Kidney (tissue), 14 donors: ENCODE results near the gene PKN1. TPM values are rescaled to one million over a fixed set of nuclear protein-coding genes. Genes with fewer than 3 reads are reported as not detected.

Experiments used
- DNase-seq, 5 donors: peaks; one replicate each; pipeline ENCODE4 v3.0.0-alpha.2; 2013 to 2020
- FAIRE-seq: peaks from 2 replicates; lab custom pipeline; 2012; peaks lifted over from hg19 to GRCh38; lab: Jason Lieb, UNC
- H3K27ac ChIP-seq, 2 donors: one replicate each; pipeline ENCODE4 v1.7.0; 2013; ENCODE audit warnings: low read depth in 2 of 2, low read length in 2 of 2, inconsistent platforms in 1 of 2
- H3K27me3 ChIP-seq: one replicate; pipeline ENCODE4 v1.7.1; 2013; ENCODE audit warnings: low read length, inconsistent platforms; ENCODE audit not compliant: control insufficient read depth, insufficient read depth
- H3K36me3 ChIP-seq, 3 donors: one replicate each; pipeline versions ENCODE4 v1.7.0 to v1.7.1; 2013; ENCODE audit warnings: low read length in 3 of 3, control low read depth in 1 of 3, inconsistent platforms in 1 of 3; ENCODE audit not compliant: insufficient read depth in 3 of 3, control insufficient read depth in 2 of 3
- H3K4me1 ChIP-seq, 3 donors: one replicate each; pipeline versions ENCODE4 v1.7.0 to v1.7.1; 2013; ENCODE audit warnings: low read length in 3 of 3, inconsistent platforms in 1 of 3, low read depth in 1 of 3; ENCODE audit not compliant: control insufficient read depth in 2 of 3, insufficient read depth in 2 of 3
- H3K4me3 ChIP-seq, 3 donors: one replicate each; pipeline versions ENCODE4 v1.7.0 to v1.8.1; 2013; ENCODE audit warnings: low read length in 3 of 3, control low read depth in 1 of 3, inconsistent platforms in 1 of 3
- H3K9ac ChIP-seq, 3 donors: one replicate each; pipeline versions ENCODE4 v1.7.0 to v1.7.1; 2013; ENCODE audit warnings: low read length in 3 of 3, control low read depth in 1 of 3, inconsistent platforms in 1 of 3
- H3K9me3 ChIP-seq, 3 donors: one replicate each; pipeline versions ENCODE4 v1.7.0 to v1.7.1; 2013; ENCODE audit warnings: low read length in 3 of 3, control low read depth in 1 of 3, inconsistent platforms in 1 of 3; ENCODE audit not compliant: control insufficient read depth in 2 of 3, insufficient read depth in 1 of 3
- intact Hi-C: fragments of 100-400 bp; cut with DNase I; formaldehyde crosslinking; loops from one replicate; pipeline ENCODE4 v1.11.1; 2022
- polyA plus RNA-seq: library from polyadenylated mRNA; stranded (reverse); fragments of 350-450 nt; fragmentation: Illumina TruSeq; extraction: RNeasy Lipid Tissue Mini Kit (QIAGEN cat#74804); gene quantifications from one replicate; pipeline ENCODE4 v1.2.3, GENCODE V29; 2014; ENCODE audit warnings: low read depth, low replicate concordance; ENCODE audit not compliant: insufficient read depth
- total RNA-seq: library from RNA; stranded (reverse); fragmentation: NEBNext Ultra II Directional; extraction: Animal tissue kit (Norgen Biotek cat#: 25700); gene quantifications from one replicate; pipeline ENCODE4 v1.2.1, GENCODE V29; 2021
- TF ChIP-seq, protein P1 (sequence below): IDR thresholded peaks from 3 replicates; pipeline ENCODE4 v1.5.1; 2012; ENCODE audit warnings: mild to moderate bottlenecking, moderate library complexity, borderline replicate concordance; ENCODE audit not compliant: insufficient read depth; ENCODE audit errors: extremely low read depth
- donor health status: control.
- donor health status: control.
- donor health status: control.
- donor health status: control.
- donor health status: control.
- donor health status: DM: yes; HTN: yes; CAD: no.
- donor health status: Normal renal cell carcinoma (clear cell type).

The PKN1 gene
- total and polyA plus RNA-seq, 2 donors from 2014 or later, result 67.7 to 103 TPM

DNA sequence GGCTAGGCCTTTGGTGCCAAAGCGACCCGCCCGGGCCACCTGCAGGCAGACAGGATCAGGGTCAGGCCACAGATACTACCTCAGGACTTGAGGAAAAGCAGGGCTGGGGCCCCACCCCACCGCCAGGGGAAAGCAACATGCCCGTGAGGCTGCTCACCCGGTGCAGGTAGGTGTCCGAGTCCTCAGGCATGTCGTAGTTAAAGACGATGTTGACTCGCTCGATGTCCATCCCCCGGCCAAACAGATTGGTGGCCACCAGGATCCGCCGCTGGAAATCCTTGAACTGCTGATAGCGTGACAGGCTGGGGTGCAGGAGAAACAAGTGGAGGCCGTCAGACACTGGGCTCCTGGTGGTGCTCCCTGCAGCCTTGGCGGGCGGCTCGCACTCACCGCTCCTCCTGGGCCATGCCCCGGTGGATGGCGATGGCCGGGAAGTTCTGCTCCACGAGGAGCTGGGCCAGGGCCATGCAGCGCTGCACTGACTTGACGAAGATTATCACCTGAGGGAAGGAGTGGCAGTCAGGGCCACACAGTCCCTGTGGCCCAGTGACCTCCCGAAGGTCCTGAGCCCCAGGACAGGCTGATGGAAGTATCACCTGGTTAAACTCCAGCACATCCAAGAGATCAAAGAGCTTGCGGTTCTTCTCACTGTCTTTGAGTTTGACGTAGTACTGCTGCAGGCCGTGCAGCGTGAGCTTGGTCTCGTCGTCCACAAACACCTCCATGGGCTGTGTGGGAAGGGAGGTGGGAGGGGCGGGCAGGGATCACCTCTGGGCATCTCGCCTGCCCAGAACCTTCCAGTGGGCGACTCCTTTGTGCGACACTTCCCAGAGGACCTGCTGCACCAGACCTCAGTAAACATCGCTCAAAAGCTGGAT, 23.7 kb upstream of the PKN1 start:
- FAIRE-seq (no peak), DNase-seq (no peak)
- H3K27ac ChIP-seq, result no peak overlapping the region
- H3K4me3 ChIP-seq, result no peak overlapping the region
- peaks cover 5 to 37% (median 16%) of the 10 kb centered on the region in 3 donors for H3K36me3 ChIP-seq
- TF ChIP-seq, protein P1, sequence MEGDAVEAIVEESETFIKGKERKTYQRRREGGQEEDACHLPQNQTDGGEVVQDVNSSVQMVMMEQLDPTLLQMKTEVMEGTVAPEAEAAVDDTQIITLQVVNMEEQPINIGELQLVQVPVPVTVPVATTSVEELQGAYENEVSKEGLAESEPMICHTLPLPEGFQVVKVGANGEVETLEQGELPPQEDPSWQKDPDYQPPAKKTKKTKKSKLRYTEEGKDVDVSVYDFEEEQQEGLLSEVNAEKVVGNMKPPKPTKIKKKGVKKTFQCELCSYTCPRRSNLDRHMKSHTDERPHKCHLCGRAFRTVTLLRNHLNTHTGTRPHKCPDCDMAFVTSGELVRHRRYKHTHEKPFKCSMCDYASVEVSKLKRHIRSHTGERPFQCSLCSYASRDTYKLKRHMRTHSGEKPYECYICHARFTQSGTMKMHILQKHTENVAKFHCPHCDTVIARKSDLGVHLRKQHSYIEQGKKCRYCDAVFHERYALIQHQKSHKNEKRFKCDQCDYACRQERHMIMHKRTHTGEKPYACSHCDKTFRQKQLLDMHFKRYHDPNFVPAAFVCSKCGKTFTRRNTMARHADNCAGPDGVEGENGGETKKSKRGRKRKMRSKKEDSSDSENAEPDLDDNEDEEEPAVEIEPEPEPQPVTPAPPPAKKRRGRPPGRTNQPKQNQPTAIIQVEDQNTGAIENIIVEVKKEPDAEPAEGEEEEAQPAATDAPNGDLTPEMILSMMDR, result no peak
- peaks cover 0 to 14% (median 0%) of the 10 kb centered on the region in 3 donors for H3K4me1 ChIP-seq
- H3K9me3 ChIP-seq, result no peaks in the 10 kb centered on the region
- no peak overlapping the region for H3K9ac ChIP-seq
- H3K27me3 ChIP-seq, result no peaks in the 10 kb centered on the region
- intact Hi-C loops, result no loop called here

DNA sequence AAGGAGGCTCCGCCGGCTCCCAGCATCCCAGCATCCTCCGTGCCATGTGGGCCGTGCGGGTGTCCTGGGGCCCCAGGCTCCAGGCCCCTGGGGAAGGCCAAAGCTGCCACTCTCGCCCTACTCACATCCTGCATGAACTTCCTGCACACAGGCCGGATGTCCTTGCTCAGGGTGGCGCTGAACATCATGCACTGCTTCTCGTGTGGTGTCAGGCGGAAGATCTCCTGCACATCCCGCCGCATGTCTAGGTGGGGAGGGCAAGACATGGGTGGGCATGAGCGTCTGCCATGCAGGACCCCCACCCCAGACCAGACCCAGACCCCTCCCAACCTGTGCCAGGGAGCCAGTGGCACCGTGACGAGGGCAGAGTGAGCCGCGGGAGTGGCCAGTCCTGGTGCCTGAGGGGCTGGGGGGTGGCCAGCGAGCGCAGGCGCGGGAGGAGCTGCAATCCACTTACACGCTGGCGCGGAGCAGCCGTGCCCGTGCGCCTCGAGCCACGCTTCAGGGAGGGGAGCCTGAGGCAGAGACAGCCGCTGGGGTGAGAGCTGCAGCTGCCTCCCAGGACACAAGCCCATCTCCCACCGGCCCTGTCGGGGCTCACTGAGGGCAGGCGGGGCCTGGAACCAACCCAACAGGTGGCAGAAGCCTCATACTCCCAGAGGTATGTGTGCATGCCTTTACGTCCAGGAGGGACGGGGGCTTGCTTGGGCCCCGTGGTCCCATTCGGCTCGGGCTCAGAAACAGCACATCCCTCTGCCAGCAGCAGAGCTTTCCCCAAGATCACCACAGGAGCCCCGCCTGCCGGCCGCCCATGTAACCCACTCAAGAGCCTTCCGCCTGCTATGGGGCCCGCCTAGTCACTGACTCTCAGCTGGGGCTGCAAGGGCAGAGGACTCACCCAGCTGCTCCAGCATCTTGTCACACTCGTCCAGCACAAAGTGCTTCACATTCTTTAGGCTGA, 22.7 kb upstream of the PKN1 start:
- DNase-seq (no peak), FAIRE-seq (no peak)
- Histone ChIP-seq H3K9me3 (no peaks in the 10 kb centered on the region), H3K36me3 (peaks cover 5 to 37% (median 14%) of the 10 kb centered on the region in 3 donors), H3K27me3 (no peaks in the 10 kb centered on the region), H3K9ac (no peak overlapping the region), H3K4me3 (no peak overlapping the region), H3K4me1 (peaks cover 0 to 16% (median 0%) of the 10 kb centered on the region in 3 donors), H3K27ac (no peak overlapping the region)
- intact Hi-C loops, result no loop called here
- TF ChIP-seq, protein P1, result no peak

DNA sequence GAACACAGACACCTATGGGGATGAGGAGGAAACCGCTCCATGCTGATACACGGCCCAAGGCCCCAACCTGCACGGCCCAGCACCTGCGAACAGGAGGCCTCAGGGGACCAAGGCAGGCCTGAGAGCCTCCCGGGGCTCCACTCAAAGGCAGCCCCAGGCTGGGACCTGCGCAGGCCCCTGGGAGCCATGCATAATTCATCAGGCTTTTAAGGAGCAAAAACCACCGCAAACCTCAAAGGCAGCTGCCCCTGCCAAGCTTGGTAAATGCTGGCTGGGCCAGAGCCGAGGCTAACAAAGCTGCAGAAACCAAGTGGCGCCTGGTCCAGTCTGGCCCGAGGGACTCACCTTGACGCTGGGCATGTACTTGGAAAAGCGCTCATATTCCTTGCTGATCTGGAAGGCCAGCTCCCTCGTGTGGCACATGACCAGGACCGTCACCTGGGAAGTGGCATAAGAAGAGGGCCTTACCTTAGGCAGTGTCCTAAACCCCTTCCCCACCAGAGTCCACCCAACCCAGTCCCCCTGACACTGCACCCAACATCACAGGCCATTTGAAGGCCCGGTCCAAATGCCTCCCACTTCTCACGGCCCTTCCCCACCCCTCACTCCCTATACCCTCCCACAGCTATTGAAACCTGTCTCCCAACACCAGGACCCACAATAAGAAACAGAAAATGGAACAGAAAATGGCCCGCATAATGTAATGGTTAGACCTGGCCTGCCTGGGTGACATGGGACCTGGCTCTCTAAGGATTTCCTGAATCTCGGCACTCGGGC, 21.8 kb upstream of the PKN1 start:
- Histone ChIP-seq H3K9me3 (no peaks in the 10 kb centered on the region), H3K27me3 (no peaks in the 10 kb centered on the region), H3K4me1 (peaks cover 0 to 17% (median 0%) of the 10 kb centered on the region in 3 donors), H3K27ac (no peak overlapping the region), H3K36me3 (peaks cover 5 to 37% (median 14%) of the 10 kb centered on the region in 3 donors), H3K9ac (no peak overlapping the region), H3K4me3 (no peak overlapping the region)
- TF ChIP-seq, protein P1, result no peak
- DNase-seq (no peak), FAIRE-seq (no peak)
- intact Hi-C loops, result no loop called here
